SK-N-MC (cell line): ENCODE data around the gene ASTE1.

Experiments
- EZH2 ChIP-seq: fragments of 200-600 bp; sonication (generic); IDR thresholded peaks from one replicate; pipeline ENCODE4 v1.6.1; 2017; ENCODE audit warnings: antibody characterized with exemption
- FOXP2 ChIP-seq: optimal IDR thresholded peaks from 2 replicates; pipeline ENCODE3; 2011; ENCODE audit warnings: mild to moderate bottlenecking, moderate library complexity; ENCODE audit not compliant: insufficient read depth; ENCODE audit errors: extremely low read length, control extremely low read depth
- POLR2AphosphoS5 ChIP-seq: IDR thresholded peaks from 2 replicates; pipeline ENCODE4 v1.6.1; 2012; ENCODE audit warnings: mild to moderate bottlenecking, low read depth, low read length, borderline replicate concordance

GRCh38 chr3:131018970-131019369, 7.7 kb downstream of the ASTE1 start:
- TF ChIP-seq POLR2AphosphoS5 (no peak), EZH2 (no peak), FOXP2 (no peak)
